Measurements from ENCODE around the gene GUSB.
"Not testable (repeated sequence)": the region's sequence is repeated elsewhere in the genome, so short reads cannot be mapped to it uniquely, and the experiment has no call there.

GUSB gene

GRCh38 chr7:65975814-65976445 lies 6.1 kb downstream of the GUSB start:
- in situ Hi-C loops (cut with MboI; ENCODE audit: low sequenced_read_pairs) = no loop called here

DNA sequence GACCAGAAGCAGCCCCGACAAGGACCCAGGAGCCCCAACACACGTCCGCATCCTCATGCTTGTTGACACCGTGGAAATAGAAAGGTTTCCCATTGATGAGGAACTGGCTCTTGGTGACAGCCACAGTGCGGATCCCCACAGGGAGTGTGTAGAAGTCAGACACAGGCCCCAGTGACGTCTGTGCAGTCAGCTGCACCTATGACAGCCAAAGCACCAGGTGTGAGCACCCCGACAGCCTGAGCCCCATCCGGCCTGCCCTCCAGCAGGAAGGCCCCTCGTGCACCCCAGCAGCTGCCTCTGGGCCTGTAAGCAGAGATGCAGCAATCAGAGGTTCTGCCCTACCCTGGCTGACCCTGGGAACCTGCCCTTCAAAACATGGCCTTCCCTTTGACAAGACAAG lies 7.1 kb downstream of the GUSB start:
- in situ Hi-C loops (cut with MboI; ENCODE audit: low sequenced_read_pairs) = no loop called here

DNA sequence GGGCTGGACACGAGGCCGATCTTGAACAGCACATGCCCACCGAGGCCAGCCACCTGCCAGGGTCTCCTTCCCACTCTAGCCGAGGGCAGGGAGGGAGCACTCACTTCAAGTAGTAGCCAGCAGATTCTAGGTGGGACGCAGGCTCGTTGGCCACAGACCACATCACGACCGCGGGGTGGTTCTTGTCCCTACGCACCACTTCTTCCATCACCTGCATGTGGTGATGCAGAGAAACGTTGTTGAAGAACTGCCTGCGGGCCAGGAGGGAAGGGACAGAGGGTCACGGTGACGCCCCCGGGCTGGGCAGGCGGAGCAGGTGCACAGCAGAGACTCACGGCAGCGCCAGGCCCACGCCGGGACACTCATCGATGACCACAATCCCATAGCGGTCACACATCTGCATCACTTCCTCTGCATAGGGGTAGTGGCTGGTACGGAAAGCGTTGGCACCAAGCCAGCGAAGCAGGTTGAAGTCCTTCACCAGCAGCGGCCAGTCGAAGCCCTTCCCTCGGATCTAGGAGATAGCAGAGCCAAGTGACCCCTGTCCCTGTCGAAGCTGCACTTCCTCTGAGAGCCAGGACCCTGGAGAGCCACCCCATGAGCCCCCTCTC lies 7.7 kb downstream of the GUSB start:
- in situ Hi-C loops (cut with MboI; ENCODE audit: low sequenced_read_pairs) = no loop called here

- in situ Hi-C loops (cut with MboI; ENCODE audit: low sequenced_read_pairs) = no loop called here
Measured at GRCh38 chr7:65972976-65973375, 9.0 kb downstream of the GUSB start.

DNA sequence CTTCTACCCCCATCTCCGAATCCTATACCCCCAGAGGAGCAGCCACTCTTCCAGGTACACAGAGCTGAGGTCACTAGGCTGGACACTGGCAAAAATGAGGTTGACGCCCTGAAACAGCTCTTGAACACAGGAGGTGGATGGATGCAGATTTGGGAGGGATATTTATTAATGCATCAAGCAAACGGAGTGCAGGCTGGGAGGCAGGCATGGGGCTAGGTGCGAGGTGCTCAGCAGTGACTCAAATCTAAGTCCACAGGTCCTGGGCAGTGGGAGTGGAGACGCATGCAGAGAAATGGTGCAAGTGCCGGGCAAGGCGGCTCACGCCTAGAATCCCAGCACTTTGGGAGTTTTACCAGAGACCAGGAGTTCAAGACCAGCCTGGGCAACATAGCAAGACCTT lies 11.0 kb downstream of the GUSB start:
- in situ Hi-C loops (cut with MboI; ENCODE audit: low sequenced_read_pairs) = no loop called here

DNA sequence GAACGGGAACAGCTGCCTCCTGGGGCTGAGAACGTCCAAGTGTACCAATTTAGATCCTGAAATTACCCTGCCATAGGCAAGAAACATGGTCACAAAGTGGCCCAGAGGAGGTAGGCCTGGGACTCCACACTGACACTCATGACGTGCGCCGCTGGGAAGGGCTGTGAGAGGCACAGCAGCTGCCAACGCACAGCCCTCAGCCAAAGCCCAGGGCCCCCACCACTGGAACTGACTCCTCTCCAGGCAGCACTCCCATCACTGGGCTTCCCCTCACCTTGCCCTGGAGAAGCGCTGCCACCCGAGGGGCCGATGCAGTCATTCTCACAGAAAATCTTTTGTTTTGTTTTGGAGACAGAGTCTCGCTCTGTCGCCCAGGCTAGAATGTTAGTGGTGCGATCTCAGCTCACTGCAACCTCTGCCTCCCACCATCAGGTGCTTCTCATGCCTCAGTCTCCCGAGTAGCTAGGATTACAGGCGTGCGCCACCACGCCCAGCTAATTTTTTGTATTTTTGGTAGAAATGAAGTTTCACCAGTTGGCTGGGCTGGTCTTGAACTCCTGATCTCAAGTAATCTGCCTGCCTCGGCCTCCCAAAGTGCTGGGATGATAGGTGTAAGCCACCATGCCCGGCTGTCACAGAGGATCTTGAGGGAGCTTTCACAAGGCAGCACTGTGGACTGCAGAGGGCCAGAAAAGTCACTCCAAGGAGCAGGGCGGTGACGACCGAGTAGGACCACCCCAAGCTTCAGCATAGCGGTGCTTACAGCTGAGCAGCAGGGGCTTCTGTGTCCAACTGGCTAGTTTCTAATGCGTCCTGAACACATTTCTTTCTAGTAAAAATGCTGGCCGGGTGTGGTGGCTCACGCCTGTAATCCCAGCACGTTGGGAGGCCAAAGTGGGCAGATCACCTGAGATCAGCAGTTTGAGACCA lies 13.5 kb downstream of the GUSB start:
- in situ Hi-C loops (cut with MboI; ENCODE audit: low sequenced_read_pairs) = no loop called here

DNA sequence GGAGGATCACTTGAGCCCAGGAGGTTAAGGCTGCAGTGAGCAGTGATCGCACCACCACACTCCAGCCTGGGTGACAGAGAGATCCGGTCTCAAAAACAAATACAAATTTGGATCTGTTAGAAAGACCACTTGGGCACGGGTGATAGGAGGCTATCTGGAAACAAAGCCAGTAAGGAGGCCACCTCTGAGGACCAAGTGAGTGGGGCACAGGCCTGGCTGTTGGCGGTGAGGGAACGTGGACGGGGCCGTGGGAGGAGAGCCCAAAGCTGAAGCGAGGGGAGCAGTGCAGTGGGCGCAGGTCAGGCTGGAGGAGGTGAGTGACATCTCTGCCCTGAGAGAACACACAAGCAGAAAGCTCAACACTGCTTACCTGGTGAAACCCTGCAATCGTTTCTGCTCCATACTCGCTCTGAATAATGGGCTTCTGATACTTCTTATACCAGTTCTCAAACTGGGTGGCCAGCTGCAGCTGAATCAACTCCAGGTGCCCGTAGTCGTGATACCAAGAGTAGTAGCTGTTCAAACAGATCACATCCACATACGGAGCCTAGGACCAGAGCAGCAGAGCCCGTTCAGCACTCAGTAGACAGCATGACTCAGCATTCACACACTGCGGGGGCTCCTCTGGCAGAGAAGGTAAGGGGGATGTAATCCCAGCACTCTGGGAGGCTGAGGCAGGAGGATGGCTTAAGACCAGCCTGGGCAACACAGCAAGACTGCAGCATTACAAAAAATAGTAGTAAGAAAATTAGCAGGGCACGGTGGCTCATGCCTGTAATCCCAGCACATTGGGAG lies 14.5 kb downstream of the GUSB start:
- in situ Hi-C loops (cut with MboI; ENCODE audit: low sequenced_read_pairs) = no loop called here

GRCh38 chr7:65966146-65966545 lies 15.9 kb downstream of the GUSB start:
- in situ Hi-C loops (cut with MboI; ENCODE audit: low sequenced_read_pairs) = no loop called here

DNA sequence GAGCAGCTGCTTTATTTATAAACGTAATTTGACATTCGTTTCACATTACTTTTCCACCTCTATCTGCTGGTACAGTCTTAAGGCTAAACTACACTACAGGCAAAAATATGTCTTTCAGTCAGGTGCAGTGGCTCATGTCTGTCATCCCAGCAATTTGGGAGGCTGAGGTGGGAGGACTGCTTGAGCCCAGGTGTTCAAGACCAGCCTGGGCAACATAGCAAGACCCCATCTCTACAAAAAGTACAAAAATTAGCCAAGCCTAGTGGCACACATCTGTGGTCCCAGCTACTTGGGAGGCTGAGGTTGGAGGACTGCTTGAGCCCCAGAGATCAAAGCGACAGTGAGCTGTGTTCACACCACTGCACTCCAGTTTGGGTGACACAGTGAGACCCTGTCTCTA lies 17.3 kb downstream of the GUSB start:
- in situ Hi-C loops (cut with MboI; ENCODE audit: low sequenced_read_pairs) = not testable (repeated sequence)

DNA sequence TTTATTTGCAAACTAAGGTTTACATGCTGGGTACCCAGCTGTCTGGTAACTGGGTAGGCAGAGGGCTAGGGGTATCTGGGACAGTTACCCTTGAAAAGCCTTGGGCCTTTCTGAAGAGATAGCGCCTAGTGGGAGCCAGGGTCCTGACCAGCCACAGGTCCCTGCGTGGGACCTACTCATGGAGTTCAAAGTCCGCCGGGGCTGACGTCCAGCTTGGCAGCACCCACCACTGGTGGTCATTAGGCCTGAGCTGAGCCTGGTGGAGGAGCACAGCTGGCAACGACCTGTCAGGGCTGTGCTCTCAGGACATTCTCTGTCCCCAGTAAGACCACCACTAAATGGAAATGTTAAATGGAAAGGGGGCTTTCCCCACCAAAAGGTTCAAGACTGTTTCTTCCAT lies 20.0 kb downstream of the GUSB start:
- in situ Hi-C loops (cut with MboI; ENCODE audit: low sequenced_read_pairs) = no loop called here

DNA sequence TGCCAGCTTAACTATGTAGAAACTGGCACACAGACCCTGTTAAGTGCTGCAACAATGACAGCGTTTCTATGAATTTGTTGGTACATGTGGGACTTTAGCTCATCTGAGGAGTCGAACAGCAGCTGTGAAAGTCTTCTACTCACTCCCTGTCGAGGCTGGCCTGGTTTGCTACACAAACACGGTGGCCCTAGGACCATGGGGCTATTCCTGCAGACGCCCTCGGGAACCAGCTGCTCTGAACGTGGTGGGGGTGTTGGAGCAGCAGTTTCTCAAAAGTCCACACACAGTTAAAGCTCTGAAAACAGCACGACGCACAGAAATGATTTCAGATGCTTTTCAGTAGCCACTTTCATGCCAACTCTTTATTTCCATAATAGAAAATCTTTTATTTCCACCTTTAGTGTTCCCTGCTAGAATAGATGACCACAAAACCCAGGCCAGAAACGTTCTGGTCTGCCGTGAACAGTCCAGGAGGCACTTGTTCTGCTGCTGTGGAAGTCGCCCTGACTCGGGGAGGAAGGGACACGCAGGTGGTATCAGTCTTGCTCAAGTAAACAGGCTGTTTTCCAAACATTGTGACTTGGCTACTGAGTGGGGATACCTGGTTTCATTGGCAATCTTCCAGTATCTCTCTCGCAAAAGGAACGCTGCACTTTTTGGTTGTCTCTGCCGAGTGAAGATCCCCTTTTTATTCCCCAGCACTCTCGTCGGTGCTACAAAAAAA lies 21.5 kb downstream of the GUSB start:
- in situ Hi-C loops (cut with MboI; ENCODE audit: low sequenced_read_pairs) = no loop called here

DNA sequence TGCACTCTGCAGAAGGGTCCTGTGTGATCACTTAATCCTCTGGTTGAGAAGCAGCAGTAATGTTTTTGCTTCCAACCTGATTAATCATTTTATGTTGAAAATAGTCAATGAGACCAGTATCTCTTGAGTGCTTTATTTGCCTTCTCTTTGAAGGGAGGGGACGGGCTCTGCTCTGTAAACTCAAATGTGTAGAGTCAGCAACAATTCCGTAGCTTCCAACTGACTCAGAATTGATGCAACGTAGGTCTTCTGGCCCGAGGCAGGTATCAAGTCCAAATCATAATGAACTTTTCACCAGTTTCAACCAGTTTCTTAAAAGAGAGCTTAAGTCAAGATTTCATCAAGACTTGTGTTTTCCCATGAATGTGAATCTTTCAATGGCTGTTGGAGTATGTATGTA lies 26.3 kb downstream of the GUSB start:
- in situ Hi-C loops (cut with MboI; ENCODE audit: low sequenced_read_pairs) = no loop called here

- in situ Hi-C loops (cut with MboI; ENCODE audit: low sequenced_read_pairs) = no loop called here
Measured at GRCh38 chr7:65953890-65954450, 28.0 kb downstream of the GUSB start.

DNA sequence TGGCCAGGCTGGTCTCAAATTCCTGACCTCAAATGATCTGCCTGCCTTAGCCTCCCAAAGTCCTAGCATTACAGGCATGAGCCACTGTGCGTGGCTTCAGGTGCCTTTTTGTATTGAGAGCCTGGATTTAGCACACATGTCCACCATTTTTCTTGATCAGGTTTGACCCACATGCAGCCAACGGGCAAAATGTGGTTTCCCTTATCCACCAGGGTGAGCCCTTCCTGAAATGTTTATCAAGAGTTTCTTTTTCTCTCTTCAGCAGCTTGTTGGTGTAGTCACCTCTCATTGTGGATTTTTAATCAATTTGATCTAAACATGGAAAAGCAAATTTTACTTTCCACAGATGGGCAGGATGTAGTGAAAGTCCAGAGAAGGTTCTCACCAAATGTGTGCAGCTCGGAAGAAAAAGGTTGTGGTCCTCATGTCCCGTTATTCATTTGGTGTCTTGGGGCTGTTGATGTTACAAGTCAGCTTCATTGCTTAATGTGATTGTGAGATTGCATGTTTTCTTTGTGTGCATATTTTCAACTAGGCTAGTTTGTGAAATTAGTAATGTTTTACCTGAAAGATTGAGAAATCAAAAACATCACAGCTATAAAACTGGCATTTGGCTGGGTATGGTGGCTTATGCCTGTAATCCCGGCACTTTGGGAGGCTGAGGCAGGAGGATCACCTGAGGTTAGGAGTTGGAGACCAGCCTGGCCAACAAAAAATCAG lies 28.9 kb downstream of the GUSB start:
- in situ Hi-C loops (cut with MboI; ENCODE audit: low sequenced_read_pairs) = no loop called here

DNA sequence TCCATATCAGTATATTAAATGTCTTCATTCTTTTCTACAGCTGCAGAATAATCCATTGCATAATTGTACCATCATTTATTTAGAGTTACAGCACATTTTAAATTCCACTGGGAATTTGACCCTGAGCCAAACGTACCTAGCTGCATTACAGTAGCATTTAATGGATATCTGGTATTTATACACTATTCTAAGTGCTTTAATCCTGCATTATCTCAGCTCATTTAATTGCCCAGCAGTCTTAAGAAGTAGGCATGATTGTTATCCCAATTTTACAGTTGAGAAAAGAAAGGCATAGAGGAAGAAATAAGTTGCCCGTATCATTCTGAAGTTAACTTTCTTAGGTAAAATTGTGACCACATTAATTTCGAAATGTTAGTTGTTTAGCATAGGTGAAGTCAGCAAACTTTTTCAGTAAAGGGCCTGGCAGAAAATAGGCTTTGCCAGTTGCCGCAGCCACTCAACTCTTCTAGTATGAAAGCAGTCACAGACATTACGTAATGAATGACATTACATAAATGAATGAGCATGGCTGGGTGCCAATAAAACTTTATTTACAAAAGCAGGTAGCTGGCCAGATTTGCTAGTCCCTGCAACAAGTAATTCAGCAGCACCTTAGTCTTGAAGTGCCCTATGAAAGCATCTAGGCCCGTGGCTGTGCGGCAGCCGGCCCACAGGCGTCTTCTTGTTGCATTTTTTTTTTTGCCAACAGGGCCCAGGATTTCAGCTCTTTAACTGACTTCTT lies 30.0 kb downstream of the GUSB start:
- in situ Hi-C loops (cut with MboI; ENCODE audit: low sequenced_read_pairs) = no loop called here

GRCh38 chr7:65946904-65947303 lies 35.1 kb downstream of the GUSB start:
- in situ Hi-C loops (cut with MboI; ENCODE audit: low sequenced_read_pairs) = no loop called here

DNA sequence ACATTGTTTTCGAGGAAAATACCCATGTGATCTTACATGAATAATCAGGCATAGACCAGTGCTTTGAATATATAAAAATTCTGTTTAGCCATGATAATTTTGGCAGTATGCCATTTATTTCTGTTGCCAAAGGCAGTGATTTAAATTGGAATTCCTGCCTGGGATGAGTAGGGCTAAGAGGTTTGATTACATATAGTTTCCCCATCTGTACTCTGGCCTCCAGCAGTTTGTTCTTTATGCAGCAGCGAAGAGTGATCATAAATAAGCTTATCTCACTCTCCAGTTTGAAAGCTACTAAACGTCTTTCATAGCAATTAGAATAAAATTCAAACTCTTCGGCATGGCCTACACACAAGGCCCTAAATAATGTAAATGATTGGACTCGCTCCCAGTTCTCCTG lies 36.2 kb downstream of the GUSB start:
- in situ Hi-C loops (cut with MboI; ENCODE audit: low sequenced_read_pairs) = not testable (repeated sequence)

GRCh38 chr7:65938336-65938895 lies 43.6 kb downstream of the GUSB start:
- in situ Hi-C loops (cut with MboI; ENCODE audit: low sequenced_read_pairs) = no loop called here

GRCh38 chr7:65937296-65937695 lies 44.7 kb downstream of the GUSB start:
- in situ Hi-C loops (cut with MboI; ENCODE audit: low sequenced_read_pairs) = no loop called here

Measured in hTERT RPE-1 (cell line).